NK-92 (cell line): ENCODE measurements around the gene MERTK.

Experiments
- DNase-seq: peaks from one replicate; lab custom pipeline; 2025; ENCODE audit not compliant: unreplicated experiment; lab: John Stamatoyannopoulos, UW

Gene MERTK

DNA sequence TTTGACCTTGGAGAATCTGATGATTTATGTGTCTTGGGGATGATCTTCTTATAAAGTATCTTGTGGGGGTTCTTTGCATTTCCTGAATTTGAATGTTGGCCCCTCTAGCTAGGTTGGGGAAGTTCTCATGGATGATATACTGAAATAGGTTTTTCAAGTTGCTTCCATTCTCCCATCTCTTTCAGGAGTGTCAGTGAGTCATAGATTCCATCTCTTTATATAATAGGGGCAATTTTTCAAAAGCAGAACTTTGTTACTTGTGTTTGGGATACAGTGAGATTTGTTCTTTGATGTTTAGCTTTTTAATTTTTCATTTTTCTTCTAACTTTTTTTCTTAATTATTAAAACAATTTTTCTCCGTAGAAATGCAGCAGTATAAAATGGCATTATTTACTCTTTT, 176.1 kb downstream of the MERTK start:
- no peak for DNase-seq

DNA sequence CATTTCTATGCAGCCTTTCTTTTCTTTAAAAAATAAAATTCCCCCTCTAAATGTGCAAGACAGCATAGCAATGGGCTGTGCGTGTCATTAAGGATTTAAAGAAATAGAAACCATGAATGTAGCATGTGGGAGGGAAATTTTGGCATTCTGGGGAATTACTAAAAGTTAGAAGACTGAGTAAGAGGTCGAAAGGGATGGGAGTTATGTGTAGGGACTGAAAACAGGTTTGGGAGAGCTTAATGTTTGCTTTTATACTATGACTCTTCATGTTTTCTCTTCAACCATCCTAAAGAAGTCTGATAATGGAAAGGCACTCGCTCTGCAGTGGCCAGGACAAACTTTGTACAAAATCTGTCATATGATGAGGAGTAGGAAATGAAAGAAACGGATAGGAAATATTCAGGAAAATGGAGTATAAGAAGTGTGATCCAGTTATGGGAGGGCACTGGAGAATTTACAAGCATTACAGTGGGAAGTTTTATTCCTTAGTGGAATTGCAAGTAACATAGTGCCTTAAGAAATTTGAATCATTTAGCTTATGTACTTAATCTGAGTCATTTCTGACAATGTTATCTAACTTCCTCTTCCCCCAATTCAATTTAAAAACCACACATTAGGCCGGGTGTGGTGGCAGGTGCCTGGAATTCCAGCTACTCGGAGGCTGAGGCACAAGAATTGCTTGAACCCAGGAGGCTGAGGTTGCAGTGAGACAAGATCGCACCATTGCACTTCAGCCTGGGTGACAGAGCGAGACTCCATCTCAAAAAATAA, 177.3 kb downstream of the MERTK start:
- DNase-seq = no peak

DNA sequence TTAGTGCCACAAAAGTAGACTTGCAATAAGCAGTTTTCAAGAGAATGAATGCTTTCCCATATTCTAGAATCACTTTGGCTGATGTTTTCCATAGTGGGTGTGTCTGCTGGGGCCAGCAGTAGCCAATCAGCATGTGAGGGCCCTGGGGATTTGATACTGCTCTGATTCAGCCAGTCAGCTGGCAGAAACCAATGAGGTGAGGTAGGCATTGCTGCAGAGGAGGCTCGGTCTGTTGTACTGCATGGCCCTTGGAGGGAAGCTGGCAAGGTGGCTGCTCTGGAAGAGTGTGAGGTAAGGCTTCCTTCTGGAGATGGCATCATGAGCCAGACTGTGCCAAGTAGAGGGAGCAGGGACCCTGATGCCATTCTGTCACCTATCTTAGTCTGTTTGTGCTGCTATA, 179.4 kb downstream of the MERTK start:
- DNase-seq = no peak
